ENCODE results near the gene SCG5.

Gene SCG5

DNA sequence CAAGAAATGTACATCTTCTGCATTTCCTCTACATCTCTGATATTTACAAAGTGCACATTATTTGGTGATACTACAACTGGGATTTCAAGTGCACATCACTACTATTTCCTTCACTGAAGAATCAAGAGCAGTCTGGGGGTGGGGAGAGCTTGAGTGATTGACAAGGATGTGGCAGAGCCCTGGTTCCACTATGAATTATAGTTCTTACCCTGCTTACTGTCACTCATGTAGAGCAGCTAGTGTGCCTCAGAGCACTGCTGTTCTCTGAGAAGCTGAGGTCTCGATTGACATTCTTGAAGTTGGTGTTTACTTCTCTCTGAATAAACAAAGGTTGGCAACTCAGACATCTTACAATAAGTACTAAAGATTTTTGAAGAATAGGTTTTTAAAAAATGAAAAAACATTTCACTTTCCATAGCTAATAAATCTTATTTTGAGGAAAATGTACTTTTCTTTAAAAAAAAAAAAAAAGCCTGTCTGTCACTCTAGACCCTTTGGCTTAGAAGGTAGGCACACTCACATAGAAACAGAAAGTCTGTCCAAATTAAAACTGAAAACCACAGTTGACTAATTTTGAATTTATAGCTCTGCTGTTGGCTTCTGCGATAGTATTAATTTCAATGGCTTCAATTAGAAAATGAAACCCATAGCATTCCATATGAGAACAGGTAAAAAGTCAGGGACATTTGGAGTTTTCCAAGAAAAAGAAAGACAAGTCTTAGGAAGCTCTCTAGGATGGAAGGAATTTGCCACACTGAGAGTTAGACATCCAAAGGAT is 81.8 kb downstream of the SCG5 start:
- DNase-seq (ENCODE audit: low read depth) = peak; percentile 83
- TF ChIP-seq, protein P1, sequence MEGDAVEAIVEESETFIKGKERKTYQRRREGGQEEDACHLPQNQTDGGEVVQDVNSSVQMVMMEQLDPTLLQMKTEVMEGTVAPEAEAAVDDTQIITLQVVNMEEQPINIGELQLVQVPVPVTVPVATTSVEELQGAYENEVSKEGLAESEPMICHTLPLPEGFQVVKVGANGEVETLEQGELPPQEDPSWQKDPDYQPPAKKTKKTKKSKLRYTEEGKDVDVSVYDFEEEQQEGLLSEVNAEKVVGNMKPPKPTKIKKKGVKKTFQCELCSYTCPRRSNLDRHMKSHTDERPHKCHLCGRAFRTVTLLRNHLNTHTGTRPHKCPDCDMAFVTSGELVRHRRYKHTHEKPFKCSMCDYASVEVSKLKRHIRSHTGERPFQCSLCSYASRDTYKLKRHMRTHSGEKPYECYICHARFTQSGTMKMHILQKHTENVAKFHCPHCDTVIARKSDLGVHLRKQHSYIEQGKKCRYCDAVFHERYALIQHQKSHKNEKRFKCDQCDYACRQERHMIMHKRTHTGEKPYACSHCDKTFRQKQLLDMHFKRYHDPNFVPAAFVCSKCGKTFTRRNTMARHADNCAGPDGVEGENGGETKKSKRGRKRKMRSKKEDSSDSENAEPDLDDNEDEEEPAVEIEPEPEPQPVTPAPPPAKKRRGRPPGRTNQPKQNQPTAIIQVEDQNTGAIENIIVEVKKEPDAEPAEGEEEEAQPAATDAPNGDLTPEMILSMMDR (IDR thresholded peaks at IDR 0.05; ENCODE audit: insufficient read depth, low read depth, low read length, missing control alignments) = no peak
- H3K4me3 ChIP-seq (ENCODE audit: low read depth, low read length) = no peak overlapping the region

DNA sequence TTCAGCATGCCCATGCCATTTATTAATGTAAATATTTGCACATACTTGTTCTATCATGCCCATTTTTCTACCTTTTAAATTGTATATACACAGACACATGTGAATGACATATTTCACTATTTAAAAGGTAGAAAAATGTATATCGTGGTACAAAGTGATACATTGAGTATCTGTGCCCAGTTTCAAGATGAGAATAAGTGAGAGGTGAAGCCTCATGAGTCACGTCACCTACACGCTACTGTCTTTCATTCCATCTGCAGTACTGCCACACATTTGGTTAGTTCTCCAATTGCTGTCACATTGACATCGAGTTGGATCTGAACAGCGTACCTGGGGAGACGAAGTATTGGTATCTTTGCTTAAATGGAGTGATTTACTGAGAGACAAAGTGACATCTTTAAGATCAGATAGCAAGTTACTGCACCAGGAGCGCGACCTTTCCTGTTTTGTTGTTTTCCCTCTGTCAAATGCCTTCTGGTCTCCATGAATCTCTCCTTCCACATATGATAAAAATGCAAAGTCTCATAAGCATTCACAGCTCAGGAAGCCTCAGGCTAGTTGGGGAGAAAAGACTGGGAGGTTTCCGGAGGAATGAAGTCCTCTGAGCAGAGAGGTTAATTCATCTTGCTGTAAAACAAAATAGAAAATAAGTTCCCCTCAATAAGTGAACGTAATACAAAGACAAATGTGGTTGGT is 88.3 kb downstream of the SCG5 start:
- TF ChIP-seq, protein P1 (IDR thresholded peaks at IDR 0.05; ENCODE audit: insufficient read depth, low read depth, low read length, missing control alignments) = no peak
- DNase-seq (ENCODE audit: low read depth) = no peak
- no peak overlapping the region for H3K4me3 ChIP-seq (ENCODE audit: low read depth, low read length)

DNA sequence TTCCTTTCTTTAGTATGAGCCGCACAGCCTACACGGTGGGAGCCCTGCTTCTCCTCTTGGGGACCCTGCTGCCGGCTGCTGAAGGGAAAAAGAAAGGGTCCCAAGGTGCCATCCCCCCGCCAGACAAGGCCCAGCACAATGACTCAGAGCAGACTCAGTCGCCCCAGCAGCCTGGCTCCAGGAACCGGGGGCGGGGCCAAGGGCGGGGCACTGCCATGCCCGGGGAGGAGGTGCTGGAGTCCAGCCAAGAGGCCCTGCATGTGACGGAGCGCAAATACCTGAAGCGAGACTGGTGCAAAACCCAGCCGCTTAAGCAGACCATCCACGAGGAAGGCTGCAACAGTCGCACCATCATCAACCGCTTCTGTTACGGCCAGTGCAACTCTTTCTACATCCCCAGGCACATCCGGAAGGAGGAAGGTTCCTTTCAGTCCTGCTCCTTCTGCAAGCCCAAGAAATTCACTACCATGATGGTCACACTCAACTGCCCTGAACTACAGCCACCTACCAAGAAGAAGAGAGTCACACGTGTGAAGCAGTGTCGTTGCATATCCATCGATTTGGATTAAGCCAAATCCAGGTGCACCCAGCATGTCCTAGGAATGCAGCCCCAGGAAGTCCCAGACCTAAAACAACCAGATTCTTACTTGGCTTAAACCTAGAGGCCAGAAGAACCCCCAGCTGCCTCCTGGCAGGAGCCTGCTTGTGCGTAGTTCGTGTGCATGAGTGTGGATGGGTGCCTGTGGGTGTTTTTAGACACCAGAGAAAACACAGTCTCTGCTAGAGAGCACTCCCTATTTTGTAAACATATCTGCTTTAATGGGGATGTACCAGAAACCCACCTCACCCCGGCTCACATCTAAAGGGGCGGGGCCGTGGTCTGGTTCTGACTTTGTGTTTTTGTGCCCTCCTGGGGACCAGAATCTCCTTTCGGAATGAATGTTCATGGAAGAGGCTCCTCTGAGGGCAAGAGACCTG is 89.5 kb downstream of the SCG5 start:
- TF ChIP-seq, protein P1 (IDR thresholded peaks at IDR 0.05; ENCODE audit: insufficient read depth, low read depth, low read length, missing control alignments) = no peak
- no peak overlapping the region for H3K4me3 ChIP-seq (ENCODE audit: low read depth, low read length)
- DNase-seq (ENCODE audit: low read depth) = no peak

DNA sequence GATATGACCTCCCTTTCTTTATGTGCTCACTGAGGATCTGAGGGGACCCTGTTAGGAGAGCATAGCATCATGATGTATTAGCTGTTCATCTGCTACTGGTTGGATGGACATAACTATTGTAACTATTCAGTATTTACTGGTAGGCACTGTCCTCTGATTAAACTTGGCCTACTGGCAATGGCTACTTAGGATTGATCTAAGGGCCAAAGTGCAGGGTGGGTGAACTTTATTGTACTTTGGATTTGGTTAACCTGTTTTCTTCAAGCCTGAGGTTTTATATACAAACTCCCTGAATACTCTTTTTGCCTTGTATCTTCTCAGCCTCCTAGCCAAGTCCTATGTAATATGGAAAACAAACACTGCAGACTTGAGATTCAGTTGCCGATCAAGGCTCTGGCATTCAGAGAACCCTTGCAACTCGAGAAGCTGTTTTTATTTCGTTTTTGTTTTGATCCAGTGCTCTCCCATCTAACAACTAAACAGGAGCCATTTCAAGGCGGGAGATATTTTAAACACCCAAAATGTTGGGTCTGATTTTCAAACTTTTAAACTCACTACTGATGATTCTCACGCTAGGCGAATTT is 91.2 kb downstream of the SCG5 start:
- no peak for DNase-seq (ENCODE audit: low read depth)
- H3K4me3 ChIP-seq (ENCODE audit: low read depth, low read length) = no peak overlapping the region
- TF ChIP-seq, protein P1 (IDR thresholded peaks at IDR 0.05; ENCODE audit: insufficient read depth, low read depth, low read length, missing control alignments) = no peak

DNA sequence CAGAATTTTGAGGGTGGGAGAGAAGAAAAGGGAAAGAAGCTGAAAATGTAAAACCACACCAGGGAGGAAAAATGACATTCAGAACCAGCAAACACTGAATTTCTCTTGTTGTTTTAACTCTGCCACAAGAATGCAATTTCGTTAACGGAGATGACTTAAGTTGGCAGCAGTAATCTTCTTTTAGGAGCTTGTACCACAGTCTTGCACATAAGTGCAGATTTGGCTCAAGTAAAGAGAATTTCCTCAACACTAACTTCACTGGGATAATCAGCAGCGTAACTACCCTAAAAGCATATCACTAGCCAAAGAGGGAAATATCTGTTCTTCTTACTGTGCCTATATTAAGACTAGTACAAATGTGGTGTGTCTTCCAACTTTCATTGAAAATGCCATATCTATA is 91.8 kb downstream of the SCG5 start:
- TF ChIP-seq, protein P1 (IDR thresholded peaks at IDR 0.05; ENCODE audit: insufficient read depth, low read depth, low read length, missing control alignments) = no peak
- DNase-seq (ENCODE audit: low read depth) = no peak
- no peak overlapping the region for H3K4me3 ChIP-seq (ENCODE audit: low read depth, low read length)

DNA sequence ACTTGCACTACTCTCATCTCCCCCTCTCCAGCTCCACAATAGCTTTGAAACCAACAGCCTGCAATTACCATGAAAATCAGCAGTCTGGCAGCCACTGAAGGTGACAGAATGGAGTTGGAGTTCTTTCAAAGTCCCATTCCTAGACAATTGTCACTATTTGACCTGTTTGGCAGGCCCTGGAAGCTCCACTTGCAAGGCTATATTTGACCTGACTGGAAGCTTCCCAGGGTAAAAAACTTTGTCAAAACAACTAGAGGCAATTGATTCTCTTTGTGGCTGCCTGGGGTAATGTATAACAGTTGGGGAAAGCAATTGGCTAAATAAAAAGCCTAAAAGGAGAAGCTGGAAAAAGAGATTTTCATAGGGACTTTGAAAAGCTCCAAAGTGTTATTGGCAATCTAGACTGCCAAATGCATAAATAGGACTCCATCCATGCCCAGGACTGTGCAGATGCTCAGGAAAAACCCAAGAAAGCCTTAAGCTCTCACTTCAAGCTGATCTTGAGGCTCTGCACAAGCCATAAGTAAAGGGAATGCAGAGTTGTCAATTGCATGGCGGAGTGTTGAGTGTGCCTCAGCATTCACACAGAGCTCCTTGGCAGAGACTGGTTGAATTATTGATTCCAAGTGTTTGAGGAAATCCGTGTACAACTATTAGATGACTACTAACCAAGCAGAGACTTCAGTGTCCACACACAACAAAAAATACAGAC is 94.6 kb downstream of the SCG5 start:
- DNase-seq (ENCODE audit: low read depth) = no peak
- TF ChIP-seq, protein P1 (IDR thresholded peaks at IDR 0.05; ENCODE audit: insufficient read depth, low read depth, low read length, missing control alignments) = no peak
- H3K4me3 ChIP-seq (ENCODE audit: low read depth, low read length) = no peak overlapping the region
